GM06990 (cell line): ENCODE data around the gene LSR.

Experiments
- DNase-seq: peaks from one replicate; pipeline ENCODE4 v3.0.0-alpha.2; 2011; ENCODE audit not compliant: insufficient read length; ENCODE audit errors: extremely low read depth
- H3K27me3 ChIP-seq: replicated peaks from 2 replicates; pipeline ENCODE4 v1.6.0; 2011; ENCODE audit warnings: low read length; ENCODE audit not compliant: control insufficient read depth, insufficient read depth
- H3K36me3 ChIP-seq: 2 replicates; pipeline ENCODE4 v1.5.1; 2011; ENCODE audit warnings: low read length; ENCODE audit not compliant: control insufficient read depth, insufficient read depth
- H3K4me3 ChIP-seq: replicated peaks from 2 replicates; pipeline ENCODE4 v1.5.1; 2011; ENCODE audit warnings: low read depth, mild to moderate bottlenecking, control low read depth, low read length
- CTCF ChIP-seq: IDR thresholded peaks from 2 replicates; pipeline ENCODE4 v1.5.1; 2011; ENCODE audit warnings: low read length, control low read depth, mild to moderate bottlenecking, inconsistent platforms; ENCODE audit not compliant: insufficient read depth, poor library complexity, severe bottlenecking

The LSR gene

DNA sequence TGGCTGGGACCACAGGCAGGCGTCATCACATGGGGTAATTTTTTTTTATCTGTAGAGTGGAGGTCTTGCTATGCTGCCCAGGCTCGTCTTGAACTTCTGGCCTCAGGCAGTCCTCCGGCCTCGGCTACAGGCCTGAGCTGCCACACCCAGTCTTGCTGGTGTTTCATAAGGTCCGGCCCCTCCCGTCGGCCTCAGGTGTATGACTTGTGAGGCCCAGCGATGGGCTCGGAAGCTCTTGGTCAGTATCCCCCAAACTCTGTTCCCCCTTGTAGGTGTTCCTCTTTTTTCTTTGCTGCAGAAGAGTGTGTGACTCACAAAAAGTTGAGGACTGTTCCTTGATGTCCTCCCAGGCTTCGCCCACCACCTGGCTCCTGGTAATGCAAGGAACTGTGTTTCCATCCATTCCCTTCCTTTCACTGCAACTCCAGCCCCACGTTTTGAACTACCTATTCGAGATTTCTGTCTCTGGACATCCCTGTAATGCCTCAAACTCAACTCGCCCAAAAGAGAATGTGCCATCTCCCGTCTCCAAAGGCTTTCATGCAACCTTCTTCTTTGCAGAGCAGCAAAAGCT, 25.0 kb downstream of the LSR start:
- H3K36me3 ChIP-seq, result peaks cover 31% of the 10 kb centered on the region
- no peak for DNase-seq
- TF ChIP-seq CTCF, result no peak

GRCh38 chr19:35274323-35274722, 25.5 kb downstream of the LSR start:
- Histone ChIP-seq H3K4me3 (no peak overlapping the region), H3K27me3 (no peaks in the 10 kb centered on the region), H3K36me3 (peaks cover 32% of the 10 kb centered on the region)
- no peak for DNase-seq
- TF ChIP-seq CTCF, result no peak

More for the DNA sequence above, 25.0 kb downstream of the LSR start:
- no peak overlapping the region for H3K4me3 ChIP-seq
- H3K27me3 ChIP-seq, result no peaks in the 10 kb centered on the region

DNA sequence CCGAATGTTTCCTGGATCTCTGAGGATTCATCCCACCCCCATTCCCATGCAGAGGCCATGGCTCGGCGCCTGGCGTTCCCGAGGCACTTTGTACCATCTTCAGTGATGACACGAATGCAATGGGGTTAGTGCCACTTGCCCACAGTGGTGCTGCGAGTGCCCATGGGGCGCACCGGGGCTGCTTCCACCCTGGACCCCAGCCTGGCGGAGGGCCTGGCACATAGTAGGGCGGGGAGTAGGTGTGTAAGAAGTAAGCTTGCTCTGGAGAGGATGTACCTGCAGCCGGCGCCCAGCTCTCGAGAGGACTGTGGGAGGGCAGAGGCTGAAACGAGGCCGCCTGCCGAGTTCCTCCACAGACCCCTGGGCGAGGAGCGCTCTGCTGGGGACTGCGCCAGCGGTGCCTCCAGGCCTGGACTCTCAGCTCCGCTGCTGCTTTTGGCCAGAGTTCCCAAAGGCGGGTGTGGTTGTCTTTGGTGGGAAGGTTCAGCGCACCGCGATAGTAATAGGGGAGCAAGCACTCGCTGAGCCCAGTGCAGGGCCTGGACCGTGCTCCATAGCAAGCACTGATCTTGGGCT, 28.0 kb downstream of the LSR start:
- Histone ChIP-seq H3K4me3 (no peak overlapping the region), H3K36me3 (peaks cover 25% of the 10 kb centered on the region), H3K27me3 (no peaks in the 10 kb centered on the region)
- no peak for DNase-seq
- no peak for TF ChIP-seq CTCF

DNA sequence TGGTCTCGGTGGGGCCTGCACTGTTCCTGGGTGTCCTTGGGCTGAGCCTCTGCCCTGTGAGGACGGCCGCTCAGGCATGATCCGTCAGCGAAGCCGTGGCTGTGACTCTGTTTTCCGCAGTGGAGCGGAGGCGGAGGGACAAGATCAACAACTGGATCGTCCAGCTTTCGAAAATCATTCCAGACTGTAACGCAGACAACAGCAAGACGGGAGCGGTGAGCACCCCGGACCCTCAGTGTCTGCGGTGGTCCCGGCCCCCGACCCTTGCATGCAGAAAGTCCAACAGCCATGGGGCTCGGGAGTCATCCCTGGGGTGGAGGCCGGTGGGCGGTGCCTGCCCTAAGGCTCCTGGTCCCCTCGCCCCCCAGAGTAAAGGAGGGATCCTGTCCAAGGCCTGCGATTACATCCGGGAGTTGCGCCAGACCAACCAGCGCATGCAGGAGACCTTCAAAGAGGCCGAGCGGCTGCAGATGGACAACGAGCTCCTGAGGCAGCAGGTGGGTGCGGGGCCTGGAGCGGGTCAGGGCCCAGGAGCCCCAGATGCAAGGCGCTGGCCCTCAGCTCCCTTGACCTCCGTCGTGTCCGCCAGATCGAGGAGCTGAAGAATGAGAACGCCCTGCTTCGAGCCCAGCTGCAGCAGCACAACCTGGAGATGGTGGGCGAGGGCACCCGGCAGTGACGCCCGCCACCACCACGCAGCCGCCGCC, 29.9 kb downstream of the LSR start:
- TF ChIP-seq CTCF, result no peak
- Histone ChIP-seq H3K4me3 (no peak overlapping the region), H3K36me3 (peaks cover 15% of the 10 kb centered on the region), H3K27me3 (no peaks in the 10 kb centered on the region)
- no peak for DNase-seq

DNA sequence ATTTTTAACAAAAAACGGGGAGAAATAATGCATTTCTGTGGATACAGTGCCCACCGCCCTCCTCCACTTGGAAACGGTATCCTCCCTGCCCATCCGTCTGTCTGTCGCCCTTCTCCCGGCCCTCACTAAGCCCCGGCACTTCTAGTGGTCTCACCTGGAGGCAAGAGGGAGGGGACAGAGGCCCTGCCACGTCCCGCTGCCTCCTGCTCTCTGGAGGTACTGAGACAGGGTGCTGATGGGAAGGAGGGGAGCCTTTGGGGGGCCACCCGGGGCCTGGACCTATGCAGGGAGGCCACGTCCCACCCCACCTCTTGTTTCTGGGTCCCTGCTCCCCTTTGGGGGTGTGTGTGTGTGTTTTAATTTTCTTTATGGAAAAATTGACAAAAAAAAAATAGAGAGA, 30.6 kb downstream of the LSR start:
- H3K27me3 ChIP-seq, result no peaks in the 10 kb centered on the region
- no peak for DNase-seq
- no peak overlapping the region for H3K4me3 ChIP-seq
- TF ChIP-seq CTCF, result no peak
- H3K36me3 ChIP-seq, result peaks cover 11% of the 10 kb centered on the region
